Fibroblast of mammary gland (primary cell): ENCODE data around the gene SCGB1D1.
"Not testable (repeated sequence)": the region's sequence is repeated elsewhere in the genome, so short reads cannot be mapped to it uniquely, and the experiment has no call there.

ENCODE experiments used
- DNase-seq: peaks from one replicate; pipeline ENCODE4 v3.0.0-alpha.2; 2010; ENCODE audit warnings: low read depth
- H3K4me3 ChIP-seq: 2 replicates; pipeline ENCODE4 v1.5.1; 2011; ENCODE audit warnings: low read depth, mild to moderate bottlenecking, low read length, moderate library complexity; ENCODE audit not compliant: control insufficient read depth
- TF ChIP-seq, protein P1 (sequence below): conservative IDR thresholded peaks from 2 replicates; pipeline ENCODE4 v1.5.1; 2011; ENCODE audit warnings: low read depth, low read length, inconsistent platforms; ENCODE audit not compliant: control insufficient read depth, insufficient read depth

Gene SCGB1D1

GRCh38 chr11:62181097-62181496, 8.9 kb upstream of the SCGB1D1 start:
- H3K4me3 ChIP-seq: no peak overlapping the region
- no peak for DNase-seq
- TF ChIP-seq, protein P1, sequence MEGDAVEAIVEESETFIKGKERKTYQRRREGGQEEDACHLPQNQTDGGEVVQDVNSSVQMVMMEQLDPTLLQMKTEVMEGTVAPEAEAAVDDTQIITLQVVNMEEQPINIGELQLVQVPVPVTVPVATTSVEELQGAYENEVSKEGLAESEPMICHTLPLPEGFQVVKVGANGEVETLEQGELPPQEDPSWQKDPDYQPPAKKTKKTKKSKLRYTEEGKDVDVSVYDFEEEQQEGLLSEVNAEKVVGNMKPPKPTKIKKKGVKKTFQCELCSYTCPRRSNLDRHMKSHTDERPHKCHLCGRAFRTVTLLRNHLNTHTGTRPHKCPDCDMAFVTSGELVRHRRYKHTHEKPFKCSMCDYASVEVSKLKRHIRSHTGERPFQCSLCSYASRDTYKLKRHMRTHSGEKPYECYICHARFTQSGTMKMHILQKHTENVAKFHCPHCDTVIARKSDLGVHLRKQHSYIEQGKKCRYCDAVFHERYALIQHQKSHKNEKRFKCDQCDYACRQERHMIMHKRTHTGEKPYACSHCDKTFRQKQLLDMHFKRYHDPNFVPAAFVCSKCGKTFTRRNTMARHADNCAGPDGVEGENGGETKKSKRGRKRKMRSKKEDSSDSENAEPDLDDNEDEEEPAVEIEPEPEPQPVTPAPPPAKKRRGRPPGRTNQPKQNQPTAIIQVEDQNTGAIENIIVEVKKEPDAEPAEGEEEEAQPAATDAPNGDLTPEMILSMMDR: no peak

DNA sequence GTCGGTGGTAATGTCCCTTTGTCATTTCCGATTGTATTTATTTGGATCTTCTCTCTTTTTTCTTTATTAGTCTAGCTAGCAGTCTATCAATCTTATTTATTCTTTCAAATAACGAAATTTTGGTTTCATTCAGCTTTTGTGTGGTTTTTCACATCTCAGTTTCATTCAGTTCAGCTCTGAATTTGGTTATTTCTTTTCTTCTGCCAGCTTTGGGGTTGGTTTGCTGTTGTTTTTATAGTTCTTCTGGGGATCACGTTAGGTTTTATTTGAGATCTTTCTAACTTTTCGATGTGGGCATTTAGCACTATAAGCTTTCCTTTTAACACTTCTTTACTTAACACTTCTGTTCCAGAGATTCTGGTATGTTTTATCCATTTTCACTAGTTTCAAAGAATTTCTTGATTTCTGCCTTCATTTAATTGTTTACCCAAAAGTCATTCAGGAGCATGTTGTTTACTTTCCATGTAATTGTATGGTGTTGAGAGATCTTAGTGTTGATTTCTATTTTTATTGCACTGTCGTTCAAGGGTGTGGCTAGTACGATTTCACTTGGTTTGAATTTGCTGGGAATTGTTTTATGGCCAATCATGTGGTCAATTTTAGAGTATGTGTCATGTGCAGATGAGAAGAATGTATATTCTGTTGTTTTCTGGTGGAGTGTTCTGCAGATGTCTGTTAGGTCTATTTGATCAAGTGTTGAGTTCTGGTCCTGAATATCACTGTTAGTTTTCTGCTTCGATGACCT, 7.7 kb upstream of the SCGB1D1 start:
- DNase-seq: no peak
- TF ChIP-seq, protein P1: no peak
- H3K4me3 ChIP-seq: no peak overlapping the region

DNA sequence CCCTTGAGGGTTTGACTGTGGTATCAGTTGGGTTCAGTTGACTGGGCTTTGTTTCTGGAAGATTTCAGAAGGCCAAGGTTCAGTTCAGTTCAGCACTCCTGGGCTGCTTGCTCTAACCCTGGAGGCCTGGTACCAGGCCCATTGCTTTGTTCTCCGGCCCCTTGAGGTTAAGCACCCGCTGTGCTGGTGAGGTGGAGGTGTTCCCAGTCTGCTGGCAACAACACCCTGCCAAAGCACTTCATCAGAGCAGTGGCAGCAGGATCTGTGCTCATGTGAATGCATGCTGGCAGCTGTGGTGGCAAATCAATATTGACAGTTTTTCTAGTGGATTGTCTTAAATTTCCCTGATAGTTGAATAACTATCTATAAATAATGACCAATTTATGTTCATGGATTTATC, 3.8 kb upstream of the SCGB1D1 start:
- TF ChIP-seq, protein P1: no peak
- no peak overlapping the region for H3K4me3 ChIP-seq
- DNase-seq: no peak

DNA sequence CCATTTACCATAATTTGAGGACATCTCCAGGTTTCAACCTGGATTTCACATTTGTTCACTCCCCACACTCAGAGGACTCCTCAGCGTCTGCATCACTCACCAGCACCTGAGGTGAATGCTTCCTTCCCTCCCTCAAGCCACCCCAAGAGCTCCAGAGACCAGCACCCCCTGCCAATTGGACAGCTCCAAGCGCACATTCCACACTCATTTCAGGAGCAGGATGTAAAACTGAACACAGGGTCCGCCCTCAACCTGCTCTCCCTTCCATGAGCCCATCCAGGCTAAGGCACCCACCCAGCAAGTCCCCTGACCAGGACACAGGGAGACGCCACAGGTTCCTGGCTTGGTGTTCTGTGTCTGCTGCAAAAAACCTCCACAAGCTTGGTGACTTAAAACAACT, 3.9 kb downstream of the SCGB1D1 start:
- TF ChIP-seq, protein P1: no peak
- no peak for DNase-seq
- H3K4me3 ChIP-seq: no peak overlapping the region

DNA sequence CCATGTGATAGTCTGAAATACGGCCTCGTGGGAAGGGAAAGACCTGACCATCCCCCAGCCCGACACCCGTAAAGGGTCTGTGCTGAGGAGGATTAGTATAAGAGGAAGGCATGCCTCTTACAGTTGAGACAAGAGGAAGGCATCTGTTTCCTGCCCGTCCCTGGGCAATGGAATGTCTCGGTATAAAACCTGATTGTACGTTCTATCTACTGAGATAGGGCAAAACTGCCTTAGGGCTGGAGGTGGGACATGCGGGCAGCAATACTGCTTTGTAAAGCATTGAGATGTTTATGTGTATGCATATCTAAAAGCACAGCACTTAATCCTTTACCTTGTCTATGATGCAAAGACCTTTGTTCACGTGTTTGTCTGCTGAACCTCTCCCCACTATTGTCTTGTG, 5.0 kb downstream of the SCGB1D1 start:
- not testable (repeated sequence) for DNase-seq

GRCh38 chr11:62195945-62196344, 5.9 kb downstream of the SCGB1D1 start:
- no peak overlapping the region for H3K4me3 ChIP-seq
- DNase-seq: no peak
- TF ChIP-seq, protein P1: no peak

More for the DNA sequence above, 5.0 kb downstream of the SCGB1D1 start:
- H3K4me3 ChIP-seq: not testable (repeated sequence)

DNA sequence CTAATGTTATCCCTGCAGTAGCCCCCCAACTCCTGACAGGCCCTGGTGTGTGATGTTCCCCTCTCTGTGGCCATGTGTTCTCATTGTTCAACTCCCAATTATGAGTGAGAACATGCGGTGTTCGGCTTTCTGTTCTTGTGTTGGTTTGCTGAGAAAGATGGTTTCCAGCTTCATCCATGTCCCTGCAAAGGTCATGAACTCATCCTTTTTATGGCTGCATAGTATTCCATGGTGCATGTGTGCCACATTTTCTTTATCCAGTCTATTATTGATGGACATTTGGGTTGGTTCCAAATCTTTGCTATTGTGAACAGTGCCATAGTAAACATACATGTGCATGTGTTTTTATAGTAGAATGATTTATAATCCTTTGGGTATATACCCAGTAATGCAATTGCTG, 7.4 kb downstream of the SCGB1D1 start:
- not testable (repeated sequence) for H3K4me3 ChIP-seq, DNase-seq

GRCh38 chr11:62201376-62201775, 11.4 kb downstream of the SCGB1D1 start:
- no peak for DNase-seq
- no peak overlapping the region for H3K4me3 ChIP-seq
- TF ChIP-seq, protein P1: no peak
